Activated CD4-positive, CD25-positive, alpha-beta regulatory T cell treated with anti-CD3 and anti-CD28 coated beads, Interleukin-2, amount 50 U/mL, for 16 hours (primary cell): ENCODE data around the gene STBD1.
"Not testable (repeated sequence)": the region's sequence is repeated elsewhere in the genome, so short reads cannot be mapped to it uniquely, and the experiment has no call there.

Source experiments
- DNase-seq: peaks from one replicate; pipeline ENCODE4 v3.0.0-alpha.2; 2020; ENCODE audit warnings: low read depth, low spot score

STBD1 gene

DNA sequence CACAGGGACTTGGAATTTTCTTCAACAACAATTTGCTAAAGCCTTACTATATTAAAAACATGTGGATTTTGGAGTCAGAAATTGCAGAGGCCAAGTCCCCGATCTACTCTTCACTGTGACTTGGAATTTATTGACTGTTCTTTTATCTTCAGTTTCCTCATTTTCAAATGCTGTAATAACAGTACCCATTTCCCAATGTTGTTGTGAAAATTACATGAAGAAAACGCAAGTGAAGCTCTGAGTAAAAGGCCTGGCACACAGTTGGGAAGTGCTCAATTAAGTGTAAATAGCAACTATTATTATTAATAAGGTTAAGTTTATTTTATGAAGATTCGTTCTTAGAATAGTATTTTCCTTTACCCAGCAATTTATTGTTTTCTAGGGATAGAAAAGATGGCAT is 15.7 kb downstream of the STBD1 start:
- no peak for DNase-seq

DNA sequence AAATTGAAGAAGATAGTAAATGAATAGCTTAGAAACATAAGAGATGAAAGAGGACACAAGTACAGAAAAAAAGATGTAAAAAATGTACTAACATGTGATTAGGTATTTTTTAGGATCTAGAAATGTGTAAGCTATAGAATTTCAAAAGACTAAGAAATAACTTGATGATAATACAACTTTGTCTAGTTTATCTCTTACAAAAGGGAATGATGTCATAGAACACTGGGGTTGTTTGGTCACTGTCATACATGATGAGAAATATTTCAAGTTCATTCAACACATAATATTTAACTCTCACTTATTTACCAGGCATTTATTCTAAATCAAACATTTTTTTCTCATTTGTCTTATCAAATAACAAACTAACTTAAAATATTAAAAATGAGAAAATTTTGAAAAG is 18.5 kb downstream of the STBD1 start:
- DNase-seq: no peak

DNA sequence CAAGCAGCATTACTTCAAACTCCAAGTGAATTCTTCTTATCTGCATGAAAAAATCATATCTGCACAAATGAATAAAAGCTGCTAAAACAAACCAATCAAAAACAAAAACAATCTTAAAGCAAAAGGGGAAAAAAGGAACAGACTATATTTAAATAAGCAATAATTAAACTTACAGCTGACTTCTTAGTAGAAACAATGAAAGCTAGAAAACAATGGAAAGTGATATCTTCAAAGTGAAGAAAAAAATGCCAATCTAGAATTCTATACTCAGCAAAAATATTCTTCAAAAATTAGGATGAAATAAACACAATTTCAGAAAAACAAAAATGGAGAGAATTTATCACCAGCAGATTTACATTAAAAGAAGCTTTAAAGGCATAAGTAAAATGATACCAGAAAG is 20.0 kb downstream of the STBD1 start:
- DNase-seq: no peak

DNA sequence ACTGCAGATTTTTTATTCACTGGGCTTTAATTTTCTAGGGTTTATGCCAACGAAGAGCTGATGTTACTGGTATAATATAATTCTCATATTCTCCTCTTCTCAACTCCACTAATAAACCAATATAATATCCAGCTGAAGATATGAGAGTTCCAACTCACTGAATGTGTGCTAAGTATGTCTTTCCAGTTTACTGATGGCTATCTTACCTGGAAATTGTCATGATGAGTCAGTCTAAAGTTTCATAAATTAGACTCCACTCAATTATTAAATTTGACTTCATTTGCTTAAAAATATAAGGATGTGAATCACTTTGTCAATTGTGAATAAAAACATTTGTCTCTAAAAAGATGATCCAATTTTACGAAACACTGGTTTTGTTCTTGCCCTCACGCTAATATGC is 28.4 kb downstream of the STBD1 start:
- no peak for DNase-seq

DNA sequence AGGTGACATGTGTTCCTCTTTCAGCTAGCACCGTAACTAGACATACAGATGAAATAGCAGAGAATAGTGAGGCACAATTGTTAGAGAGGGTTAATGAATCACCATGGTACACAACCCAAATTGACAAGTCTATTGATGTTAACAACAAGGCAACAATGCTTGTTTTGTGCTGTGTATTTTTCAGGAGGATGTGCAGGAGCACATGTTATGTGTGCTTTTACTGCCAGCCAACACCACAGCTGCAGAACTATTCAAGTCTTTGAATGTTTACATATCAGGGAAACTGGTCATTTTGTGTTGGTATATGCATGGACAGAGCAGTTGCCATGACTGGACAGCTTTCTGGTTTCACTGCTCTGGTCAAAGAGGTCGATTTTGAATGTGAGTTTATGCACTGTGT is 32.8 kb downstream of the STBD1 start:
- no peak for DNase-seq

DNA sequence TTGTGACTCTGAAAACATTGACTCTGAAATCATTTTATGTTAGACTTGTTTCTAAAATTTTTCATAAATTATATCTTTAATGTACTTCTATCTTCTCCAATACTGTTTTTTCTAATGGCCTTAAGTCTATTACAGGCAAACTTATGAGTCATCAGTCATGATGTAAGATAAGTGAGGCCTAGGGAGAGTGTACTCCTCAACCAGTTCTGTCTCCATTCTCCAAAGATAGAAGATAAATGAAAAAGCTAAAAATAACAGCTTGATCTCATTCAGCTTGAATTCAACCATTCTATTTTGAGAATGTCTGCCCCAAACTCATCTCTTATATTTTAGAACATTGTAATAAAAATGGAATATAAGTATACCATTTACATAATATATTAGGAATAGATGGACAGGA is 34.5 kb downstream of the STBD1 start:
- no peak for DNase-seq

DNA sequence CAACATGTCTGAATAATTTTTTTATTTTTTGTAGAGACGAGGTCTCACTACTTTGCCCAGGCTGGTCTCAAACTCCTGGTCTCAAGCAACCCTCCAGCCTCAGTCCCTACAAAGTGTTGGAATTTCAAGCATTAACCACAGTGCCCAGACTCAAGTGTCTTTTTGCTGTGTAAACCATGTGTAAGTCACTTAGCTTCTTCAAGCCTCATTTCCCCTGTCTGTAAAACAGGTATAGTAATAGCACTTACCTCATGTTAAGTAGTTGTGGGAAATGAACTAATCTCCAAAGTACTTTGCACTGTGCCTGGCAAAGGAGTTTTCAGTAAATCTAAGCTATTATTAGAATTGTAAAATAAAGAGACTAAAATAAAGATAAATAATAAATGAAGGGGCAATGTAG is 35.7 kb downstream of the STBD1 start:
- DNase-seq: no peak

DNA sequence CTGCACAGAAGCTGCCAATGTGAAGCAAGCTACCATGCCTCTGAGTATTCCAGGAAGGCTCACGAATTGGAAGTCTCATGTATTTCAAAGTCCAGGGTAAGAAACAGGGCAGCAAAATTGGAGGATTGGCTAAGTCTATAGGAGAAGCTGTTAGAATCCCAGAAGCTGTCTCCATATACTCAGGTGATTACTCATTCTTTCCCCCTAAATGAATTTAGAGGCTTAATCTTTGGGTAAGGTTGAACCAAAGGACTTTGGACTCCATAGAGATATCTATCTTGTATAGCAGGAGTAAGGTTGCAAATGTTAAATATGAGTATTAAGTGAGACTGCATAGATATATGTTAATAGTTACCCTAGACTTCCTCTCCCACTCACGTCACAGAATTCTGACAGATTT is 36.3 kb downstream of the STBD1 start:
- no peak for DNase-seq

DNA sequence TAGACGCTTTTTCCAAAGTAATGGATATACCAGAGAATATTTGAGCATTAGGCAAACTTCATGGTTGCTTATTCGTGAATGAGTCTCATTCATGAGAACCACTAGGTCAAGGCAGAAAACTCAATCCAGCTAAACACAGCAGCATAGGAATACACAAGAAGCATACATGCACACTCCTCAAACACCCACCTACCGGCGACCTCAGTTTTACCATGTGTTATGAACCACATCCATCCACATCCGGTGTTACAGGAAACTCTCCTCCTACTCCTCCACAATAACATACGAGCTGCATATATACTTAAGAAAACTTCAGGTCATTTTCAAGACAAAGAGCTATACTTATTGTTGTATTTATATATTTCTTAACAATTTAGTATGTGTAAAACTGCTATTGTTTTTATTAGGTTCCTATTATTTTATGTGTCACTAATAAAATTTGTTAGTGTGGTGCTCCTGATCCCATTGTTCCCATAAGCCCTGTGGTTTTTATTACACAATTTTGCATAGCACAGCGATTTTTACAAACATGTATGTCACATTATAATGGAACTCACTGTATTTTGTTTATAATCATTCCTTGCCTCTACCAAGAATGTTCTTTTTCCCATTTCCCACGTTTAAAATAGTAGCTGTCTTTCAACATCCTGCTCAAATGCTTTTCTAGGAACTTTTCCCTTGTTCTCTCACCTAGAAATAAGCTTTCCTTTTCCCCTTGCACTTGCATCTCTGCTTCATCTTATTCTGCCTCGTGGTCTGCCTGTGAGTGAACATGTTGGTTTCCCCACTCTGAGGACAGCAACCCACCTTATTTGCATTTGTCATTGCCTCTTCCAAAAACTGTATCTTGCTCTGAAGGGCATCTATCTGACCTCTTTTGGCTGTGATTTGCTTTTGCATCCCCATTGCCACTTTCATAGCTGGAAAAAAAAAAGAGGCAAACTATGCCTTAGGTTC is 48.3 kb downstream of the STBD1 start:
- no peak for DNase-seq

DNA sequence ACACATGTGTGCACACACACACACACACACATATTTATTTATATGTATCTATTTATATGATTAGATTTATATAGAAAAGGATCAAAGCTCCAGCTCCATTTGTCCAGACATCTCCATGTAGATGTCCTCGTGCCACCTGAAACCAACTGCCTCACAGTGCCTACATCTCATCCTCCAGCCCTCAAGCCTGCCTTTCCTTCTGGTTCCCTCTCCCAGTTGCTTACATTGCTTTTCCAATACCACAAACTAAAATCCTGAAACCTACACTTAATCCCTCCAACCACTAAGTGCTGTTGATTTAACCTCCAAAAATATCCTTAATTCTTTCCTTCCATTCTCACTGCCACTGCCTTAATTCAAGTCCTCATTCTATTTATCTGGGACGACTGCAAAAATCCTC is 51.4 kb downstream of the STBD1 start:
- no peak for DNase-seq

DNA sequence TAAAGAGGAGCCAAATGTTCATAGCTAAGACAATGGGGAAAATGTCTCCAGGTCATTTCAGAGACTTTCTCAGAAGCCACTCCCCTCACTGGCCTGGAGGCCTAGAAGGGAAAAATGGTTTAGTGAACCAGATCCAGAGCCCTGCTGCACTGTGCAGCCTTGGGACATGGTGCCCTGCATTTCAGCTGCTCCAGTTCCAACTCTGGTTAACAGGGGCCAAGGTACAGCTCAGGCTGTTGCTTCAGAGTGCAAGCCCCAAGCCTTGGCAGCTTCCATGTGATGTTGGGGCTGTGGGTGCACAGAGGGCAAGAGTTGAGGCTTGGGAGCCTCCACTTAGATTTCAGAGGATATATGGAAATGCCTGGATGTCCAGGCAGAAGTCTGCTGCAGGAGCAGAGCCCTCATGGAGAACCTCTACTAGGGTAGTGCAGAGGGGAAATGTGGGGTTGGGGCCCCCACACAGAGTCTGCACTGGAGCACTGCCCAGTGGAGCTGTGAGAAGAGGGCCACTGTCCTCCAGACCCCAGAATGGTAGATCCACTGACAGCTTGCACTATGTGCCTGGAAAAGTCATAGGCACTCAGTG is 53.4 kb downstream of the STBD1 start:
- DNase-seq: not testable (repeated sequence)
